K562 (cell line): ENCODE data around the gene PDCD7. TPM values are rescaled to one million over a fixed set of nuclear protein-coding genes. Genes with fewer than 3 reads are reported as not detected.

Source experiments
- ATAC-seq: fragments of 200-7000 bp; cut with Tn5 transposase; 3 replicates; pipeline ENCODE4 v1.9.1; 2020; ENCODE audit warnings: moderate library complexity
- BruUV-seq: library from RNA; stranded (reverse); fragments of 400-500 nt; replicated peaks from 2 replicates; lab custom pipeline; 2021; lab: Mats Ljungman, UMichigan
- CTCF ChIA-PET: fragments of 300-600 bp; formaldehyde crosslinking; extraction: SDS; loops from one replicate; lab custom pipeline; 2021; ENCODE audit warnings: low intra/inter-chr PET ratio; lab: Yijun Ruan, JAX
- POLR2A ChIA-PET: fragments of 300-600, 350-650 bp; sonication (Branson Sonifier 250); formaldehyde crosslinking; extraction: SDS; loops from one replicate; lab custom pipeline; 2021; ENCODE audit warnings: antibody characterized with exemption, inconsistent platforms; lab: Yijun Ruan, JAX
- DNase-seq, 4 experiments: peaks; one replicate each; pipeline versions ENCODE4 v3.0.0 to v3.0.0-alpha.2; 2011 to 2018; ENCODE audit warnings: low spot score in 3 of 4, mixed read lengths in 3 of 4; ENCODE audit errors: extremely low read depth in 1 of 4
- FAIRE-seq: peaks from 2 replicates; lab custom pipeline; 2011; peaks lifted over from hg19 to GRCh38; lab: Jason Lieb, UNC
- H2AFZ ChIP-seq: 2 replicates; pipeline ENCODE4 v1.6.0; 2011; ENCODE audit warnings: low read depth, low read length, control low read depth, inconsistent platforms
- H3K27ac ChIP-seq: fragments of 200-600 bp; 3 replicates; pipeline ENCODE4 v1.8.0; 2011; ENCODE audit warnings: low read depth, mild to moderate bottlenecking, control low read depth, inconsistent platforms, low read length, moderate library complexity, mixed read lengths; ENCODE audit errors: extremely low read depth
- H3K27me3 ChIP-seq, 2 experiments: fragments of 300-600 bp in 1 of 2; 2 replicates in 1 of 2; 3 replicates in 1 of 2; pipeline versions ENCODE4 v1.6.0 to v1.8.0; 2011; ENCODE audit warnings: inconsistent platforms in 2 of 2, low read length in 2 of 2, mild to moderate bottlenecking in 1 of 2, mixed read lengths in 1 of 2, moderate library complexity in 1 of 2; ENCODE audit not compliant: control insufficient read depth in 2 of 2, insufficient read depth in 2 of 2
- H3K36me3 ChIP-seq: fragments of 300-600 bp; 3 replicates; pipeline ENCODE4 v1.8.0; 2011; ENCODE audit warnings: mild to moderate bottlenecking, low read length, inconsistent platforms; ENCODE audit not compliant: control insufficient read depth, insufficient read depth
- H3K4me1 ChIP-seq, 2 experiments: fragments of 200-600 bp in 1 of 2; replicated peaks in 1 of 2; 2 replicates in 1 of 2; 3 replicates in 1 of 2; pipeline versions ENCODE4 v1.5.1 to v1.8.0; 2011; ENCODE audit warnings: inconsistent platforms in 2 of 2, low read length in 2 of 2, mild to moderate bottlenecking in 1 of 2, mixed read lengths in 1 of 2, moderate library complexity in 1 of 2; ENCODE audit not compliant: control insufficient read depth in 2 of 2, insufficient read depth in 2 of 2
- H3K4me2 ChIP-seq: 2 replicates; pipeline ENCODE4 v1.6.1; 2011; ENCODE audit warnings: low read length, control low read depth, inconsistent platforms, mixed read lengths; ENCODE audit not compliant: insufficient read depth
- H3K4me3 ChIP-seq: fragments of 200-600 bp; sonication (generic), shearing (Covaris generic); 2 replicates; pipeline ENCODE4 v1.5.1; 2016; ENCODE audit warnings: control low read depth, inconsistent platforms
- H3K79me2 ChIP-seq: fragments of 200-600 bp; 3 replicates; pipeline ENCODE4 v1.8.0; 2011; ENCODE audit warnings: low read length, inconsistent platforms; ENCODE audit not compliant: control insufficient read depth, insufficient read depth
- H3K9ac ChIP-seq, 2 experiments: 2 replicates each; pipeline versions ENCODE4 v1.6.0 to v1.6.1; 2011; ENCODE audit warnings: low read depth in 2 of 2, low read length in 2 of 2, control low read depth in 1 of 2, inconsistent platforms in 1 of 2, mild to moderate bottlenecking in 1 of 2, mixed read lengths in 1 of 2; ENCODE audit not compliant: insufficient read depth in 1 of 2
- H3K9me1 ChIP-seq: one replicate; pipeline ENCODE4 v1.6.0; 2011; ENCODE audit warnings: inconsistent platforms, mild to moderate bottlenecking, low read length, moderate library complexity; ENCODE audit not compliant: control insufficient read depth, insufficient read depth
- H3K9me3 ChIP-seq: replicated peaks from 2 replicates; pipeline ENCODE4 v1.5.1; 2011; ENCODE audit warnings: low read depth, low read length, inconsistent platforms; ENCODE audit not compliant: control insufficient read depth, insufficient read depth
- H4K20me1 ChIP-seq: replicated peaks from 2 replicates; pipeline ENCODE4 v1.6.1; 2011; ENCODE audit warnings: low read length, inconsistent platforms, mixed read lengths; ENCODE audit not compliant: control insufficient read depth, insufficient read depth
- NR2C1 ChIP-seq, 2 experiments: fragments of 450-650 bp; IDR thresholded peaks; 2 replicates each; pipeline ENCODE4 v1.6.1; 2017; ENCODE audit warnings: mild to moderate bottlenecking in 2 of 2, antibody characterized with exemption in 1 of 2, inconsistent platforms in 1 of 2, missing compliant biosample characterization in 1 of 2, missing genetic modification characterization in 1 of 2
- NRF1 ChIP-seq, 2 experiments: fragments of 450-650 bp; IDR thresholded peaks in 1 of 2; conservative IDR thresholded peaks in 1 of 2; 2 replicates each; pipeline ENCODE4 v1.6.1; 2014; ENCODE audit warnings: mild to moderate bottlenecking in 2 of 2
- RBM22 ChIP-seq: fragments of 200-400 bp; formaldehyde crosslinking; IDR thresholded peaks from 2 replicates; pipeline ENCODE4 v1.6.1; 2018; ENCODE audit warnings: low read length, low read depth; ENCODE audit not compliant: poor library complexity, severe bottlenecking
- TSC22D4 ChIP-seq: fragments of 450-650 bp; IDR thresholded peaks from 2 replicates; pipeline ENCODE4 v1.6.1; 2016; ENCODE audit warnings: missing genetic modification characterization, missing biosample characterization, control low read depth
- ZNF717 ChIP-seq: fragments of 250-450 bp; sonication (Bioruptor Pico); IDR thresholded peaks from 2 replicates; pipeline ENCODE4 v1.5.0; 2021
- WGBS: fragments of 100-300 bp; shearing (Covaris generic); methylation state at CpG from one replicate; pipeline ENCODE4 v1.1.6; 2016; ENCODE audit warnings: low coverage, mixed read lengths; ENCODE audit not compliant: insufficient coverage; ENCODE audit errors: missing lambda C conversion rate; 5-methylcytosine and 5-hydroxymethylcytosine counted together
- in situ Hi-C: fragments of 300-500 bp; cut with MboI; formaldehyde crosslinking; loops from 4 replicates; pipeline ENCODE4 v1.15.0; 2018; ENCODE audit warnings: inconsistent platforms, mixed read lengths
- intact Hi-C: fragments of 100-400 bp; cut with micrococcal nuclease; formaldehyde crosslinking; loops from 2 replicates; pipeline ENCODE4 v1.14.2; 2022
- polyA plus RNA-seq, 8 experiments: library from polyadenylated mRNA; depleted of rRNA in 4 of 8; stranded (reverse) in 5 of 8; unstranded in 3 of 8; fragments of >200 nt; fragmentation: Nextera tagmentation in 2 of 8; fragmentation: Illumina TruSeq in 1 of 8; extraction: Ambion mirVana in 2 of 8; extraction: Trizol in 1 of 8; gene quantifications; 2 replicates each; pipeline versions ENCODE4 v1.2.1 to v1.2.3, GENCODE V29; 2011 to 2014; ENCODE audit warnings: inconsistent platforms in 1 of 8, missing spikeins in 1 of 8
- total RNA-seq, 7 experiments: library from RNA; depleted of rRNA in 6 of 7; stranded (reverse); fragments of >200 nt in 6 of 7; fragmentation: Illumina TruSeq in 2 of 7; extraction: Trizol in 2 of 7; gene quantifications; 2 replicates each; pipeline versions ENCODE4 v1.2.1 to v1.2.3, GENCODE V29; 2011 to 2021; ENCODE audit warnings: low replicate concordance in 1 of 7
- TF ChIP-seq, protein P1 (sequence below), 2 experiments: fragments of 150-350 bp in 1 of 2; IDR thresholded peaks; 2 replicates each; pipeline ENCODE4 v1.6.1; 2012 to 2016; ENCODE audit warnings: low read depth in 2 of 2, low read length in 2 of 2, mild to moderate bottlenecking in 1 of 2, moderate library complexity in 1 of 2
- TF ChIP-seq, protein P2 (sequence below): fragments of 250-450 bp; sonication (Bioruptor Pico); IDR thresholded peaks from 2 replicates; pipeline ENCODE4 v1.5.1; 2021; ENCODE audit warnings: mild to moderate bottlenecking

PDCD7 gene
- total and polyA plus RNA-seq, 9 of the 15 experiments (the other 6 are each of a cell fraction or from before 2014, with no cell fraction given): 11.8 to 30.2 (median 18.8) TPM

DNA sequence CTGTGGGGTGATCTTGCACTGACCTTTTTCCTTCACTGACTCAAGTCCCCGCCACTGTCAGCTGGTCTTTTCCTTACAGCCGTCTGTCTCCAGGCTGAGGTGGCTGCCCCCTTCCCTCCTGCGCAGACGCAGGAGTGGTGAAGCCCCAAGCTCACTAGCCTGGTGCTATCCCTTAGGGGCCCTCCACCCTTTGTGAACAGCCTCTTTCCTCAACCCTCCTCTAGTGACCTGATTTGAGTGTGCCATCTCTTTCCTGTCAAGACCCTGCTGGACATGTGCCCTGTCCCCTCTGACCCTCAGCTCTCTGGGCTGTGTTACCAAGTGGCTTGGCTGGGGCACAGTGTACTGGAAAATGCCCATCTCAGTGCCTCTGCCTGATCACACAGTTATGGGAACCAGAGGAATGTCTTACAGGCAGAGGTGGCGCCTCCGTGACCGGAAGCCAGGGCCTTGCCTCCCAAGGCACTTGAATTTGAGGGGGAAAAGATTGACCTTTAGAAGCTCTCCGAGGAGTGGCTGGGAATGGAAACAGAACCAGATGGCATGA, 48.3 kb downstream of the PDCD7 start:
- no peak for FAIRE-seq
- Histone ChIP-seq H3K79me2 (no peaks in the 10 kb centered on the region), H3K36me3 (no peaks in the 10 kb centered on the region), H3K9ac (no peak overlapping the region), H3K9me1 (no peaks in the 10 kb centered on the region), H3K27me3 (peaks cover 28 to 54% of the 10 kb centered on the region in 2 experiments), H3K27ac (no peak overlapping the region), H4K20me1 (peaks cover 8% of the 10 kb centered on the region), H3K4me3 (no peak overlapping the region), H3K4me2 (no peak overlapping the region), H3K4me1 (peaks cover 0 to 4% of the 10 kb centered on the region in 2 experiments; a peak in 1 of 5 replicates), H2AFZ (no peak overlapping the region), H3K9me3 (no peaks in the 10 kb centered on the region)
- TF ChIP-seq ZNF717 (CRISPR knock-in tag) (no peak), NRF1 (conservative IDR thresholded peaks at IDR 0.05 in 1 of 2, IDR thresholded peaks at IDR 0.05 in 1 of 2) (peak; percentile 66 to 70)
- WGBS: 8% methylated on average over 8 of the region's 8 CpGs
- BruUV-seq: no TSS peak
- ATAC-seq: no peak
- ChIA-PET CTCF (interaction anchor here (3.3 kb wide), 1 partner anchor 52 kb away, joined by 17 read pairs; no protein-coding TSS in a partner anchor), POLR2A (interaction anchor here (0.6 to 1.3 kb wide), 4 partner anchors 18 to 1625 kb away, joined by 3 to 5 read pairs (median 3); partner anchors contain the start of genes CLPX and RNU5B-1)
- intact Hi-C loops: loop anchor here (5.0 kb wide), 1 partner anchor 53 kb away; no protein-coding TSS in a partner anchor
- in situ Hi-C loops: no loop called here
- DNase-seq: no peak

DNA sequence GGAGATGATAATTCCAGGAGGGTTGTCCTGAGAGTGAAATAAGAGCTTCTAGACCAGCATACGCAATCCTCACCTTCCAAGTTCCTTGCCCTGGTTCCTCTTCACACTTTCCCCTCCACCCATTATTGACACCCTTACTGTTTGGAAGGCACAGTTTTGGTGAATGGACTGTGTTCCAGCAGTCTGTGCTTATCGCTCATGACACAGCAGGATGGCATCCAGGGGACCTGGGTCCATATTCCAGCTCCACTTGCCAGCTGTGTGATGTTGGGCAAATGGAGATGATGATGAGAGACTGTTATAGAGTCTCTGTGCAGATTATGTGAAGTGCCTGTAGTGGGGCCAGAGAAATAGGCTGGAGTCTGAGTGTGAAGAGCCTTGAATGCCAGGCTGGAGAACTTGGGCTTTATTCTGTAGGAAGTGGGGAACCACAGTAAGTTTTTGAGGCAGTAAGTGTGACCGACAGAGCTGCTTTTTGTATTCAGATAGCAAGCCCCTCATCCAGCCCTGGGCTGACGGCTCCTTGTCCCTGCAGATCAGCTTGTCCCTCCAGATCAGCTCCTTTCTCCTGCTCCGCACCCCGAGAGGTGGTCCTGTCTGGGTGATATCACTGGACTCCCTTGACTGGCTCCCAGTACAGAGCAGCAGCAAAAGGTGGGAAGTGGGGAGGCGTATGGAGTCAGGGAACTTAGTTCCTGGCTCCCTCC, 49.0 kb downstream of the PDCD7 start:
- Histone ChIP-seq H3K4me1 (peaks cover 0 to 4% of the 10 kb centered on the region in 2 experiments; a peak in 1 of 5 replicates), H3K4me3 (no peak overlapping the region), H3K36me3 (no peaks in the 10 kb centered on the region), H3K27me3 (peaks cover 28 to 56% of the 10 kb centered on the region in 2 experiments), H4K20me1 (peaks cover 8% of the 10 kb centered on the region), H3K79me2 (no peaks in the 10 kb centered on the region), H3K9ac (no peak overlapping the region), H3K9me3 (no peaks in the 10 kb centered on the region), H3K27ac (no peak overlapping the region), H3K9me1 (no peaks in the 10 kb centered on the region), H3K4me2 (no peak overlapping the region), H2AFZ (no peak overlapping the region)
- ATAC-seq: no peak
- ChIA-PET POLR2A (interaction anchor here (0.6 to 1.3 kb wide), 4 partner anchors 19 to 1626 kb away, joined by 3 to 5 read pairs (median 3); partner anchors contain the start of genes CLPX and RNU5B-1), CTCF (interaction anchor here (1.7 to 3.3 kb wide), 2 partner anchors 51 to 353 kb away, joined by 6 to 17 read pairs; no protein-coding TSS in a partner anchor)
- intact Hi-C loops (loop anchor here (5.0 kb wide), 1 partner anchor 52 kb away; no protein-coding TSS in a partner anchor), in situ Hi-C loops (no loop called here)
- BruUV-seq: no TSS peak
- no peak for FAIRE-seq
- WGBS: 1% methylated on average over 7 of the region's 7 CpGs
- DNase-seq: no peak
- no peak for TF ChIP-seq TSC22D4 (tag)
- TF ChIP-seq, protein P1, sequence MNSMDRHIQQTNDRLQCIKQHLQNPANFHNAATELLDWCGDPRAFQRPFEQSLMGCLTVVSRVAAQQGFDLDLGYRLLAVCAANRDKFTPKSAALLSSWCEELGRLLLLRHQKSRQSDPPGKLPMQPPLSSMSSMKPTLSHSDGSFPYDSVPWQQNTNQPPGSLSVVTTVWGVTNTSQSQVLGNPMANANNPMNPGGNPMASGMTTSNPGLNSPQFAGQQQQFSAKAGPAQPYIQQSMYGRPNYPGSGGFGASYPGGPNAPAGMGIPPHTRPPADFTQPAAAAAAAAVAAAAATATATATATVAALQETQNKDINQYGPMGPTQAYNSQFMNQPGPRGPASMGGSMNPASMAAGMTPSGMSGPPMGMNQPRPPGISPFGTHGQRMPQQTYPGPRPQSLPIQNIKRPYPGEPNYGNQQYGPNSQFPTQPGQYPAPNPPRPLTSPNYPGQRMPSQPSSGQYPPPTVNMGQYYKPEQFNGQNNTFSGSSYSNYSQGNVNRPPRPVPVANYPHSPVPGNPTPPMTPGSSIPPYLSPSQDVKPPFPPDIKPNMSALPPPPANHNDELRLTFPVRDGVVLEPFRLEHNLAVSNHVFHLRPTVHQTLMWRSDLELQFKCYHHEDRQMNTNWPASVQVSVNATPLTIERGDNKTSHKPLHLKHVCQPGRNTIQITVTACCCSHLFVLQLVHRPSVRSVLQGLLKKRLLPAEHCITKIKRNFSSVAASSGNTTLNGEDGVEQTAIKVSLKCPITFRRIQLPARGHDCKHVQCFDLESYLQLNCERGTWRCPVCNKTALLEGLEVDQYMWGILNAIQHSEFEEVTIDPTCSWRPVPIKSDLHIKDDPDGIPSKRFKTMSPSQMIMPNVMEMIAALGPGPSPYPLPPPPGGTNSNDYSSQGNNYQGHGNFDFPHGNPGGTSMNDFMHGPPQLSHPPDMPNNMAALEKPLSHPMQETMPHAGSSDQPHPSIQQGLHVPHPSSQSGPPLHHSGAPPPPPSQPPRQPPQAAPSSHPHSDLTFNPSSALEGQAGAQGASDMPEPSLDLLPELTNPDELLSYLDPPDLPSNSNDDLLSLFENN (IDR thresholded peaks at IDR 0.05; ENCODE audit: low read depth in 2 of 2, low read length in 2 of 2): no peak
- TF ChIP-seq RBM22: no peak
- TF ChIP-seq, protein P2, sequence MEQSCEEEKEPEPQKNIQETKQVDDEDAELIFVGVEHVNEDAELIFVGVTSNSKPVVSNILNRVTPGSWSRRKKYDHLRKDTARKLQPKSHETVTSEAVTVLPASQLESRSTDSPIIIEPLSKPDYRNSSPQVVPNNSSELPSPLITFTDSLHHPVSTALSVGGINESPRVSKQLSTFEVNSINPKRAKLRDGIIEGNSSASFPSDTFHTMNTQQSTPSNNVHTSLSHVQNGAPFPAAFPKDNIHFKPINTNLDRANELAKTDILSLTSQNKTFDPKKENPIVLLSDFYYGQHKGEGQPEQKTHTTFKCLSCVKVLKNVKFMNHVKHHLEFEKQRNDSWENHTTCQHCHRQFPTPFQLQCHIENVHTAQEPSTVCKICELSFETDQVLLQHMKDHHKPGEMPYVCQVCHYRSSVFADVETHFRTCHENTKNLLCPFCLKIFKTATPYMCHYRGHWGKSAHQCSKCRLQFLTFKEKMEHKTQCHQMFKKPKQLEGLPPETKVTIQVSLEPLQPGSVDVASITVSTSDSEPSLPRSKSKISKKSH (CRISPR knock-in tag): no peak
- TF ChIP-seq NR2C1 (IDR thresholded peaks at IDR 0.05): no peak
- TF ChIP-seq NR2C1 (tag; IDR thresholded peaks at IDR 0.05): no peak
